Skeletal muscle satellite cell (primary cell): Measurements from ENCODE around the gene SRPK3. TPM values are rescaled to one million over a fixed set of nuclear protein-coding genes. Genes with fewer than 3 reads are reported as not detected.

Experiments used
- H3K27me3 ChIP-seq: 2 replicates; pipeline ENCODE4 v1.7.0; 2013; ENCODE audit warnings: low read length; ENCODE audit not compliant: control insufficient read depth, insufficient read depth
- H3K36me3 ChIP-seq: 2 replicates; pipeline ENCODE4 v1.7.0; 2013; ENCODE audit warnings: mild to moderate bottlenecking, control low read depth, low read length; ENCODE audit not compliant: insufficient read depth
- H3K4me1 ChIP-seq: 2 replicates; pipeline ENCODE4 v1.7.0; 2013; ENCODE audit warnings: low read length; ENCODE audit not compliant: control insufficient read depth, insufficient read depth
- H3K4me2 ChIP-seq: 2 replicates; pipeline ENCODE4 v1.7.0; 2013; ENCODE audit warnings: mild to moderate bottlenecking, low read length
- H3K4me3 ChIP-seq: 2 replicates; pipeline ENCODE4 v1.7.0; 2013; ENCODE audit warnings: low read length
- H3K9ac ChIP-seq: 2 replicates; pipeline ENCODE4 v1.7.0; 2013; ENCODE audit warnings: mild to moderate bottlenecking, low read depth, low read length, moderate library complexity
- H3K9me3 ChIP-seq: replicated peaks from 2 replicates; pipeline ENCODE4 v1.7.0; 2013; ENCODE audit warnings: mild to moderate bottlenecking, control low read depth, low read length
- total RNA-seq: library from RNA; depleted of rRNA; stranded (reverse); fragments of >200 nt; gene quantifications from 2 replicates; pipeline ENCODE4 v1.2.3, GENCODE V29; 2012; rRNA removed

SRPK3 gene
- 0.25 and 5.9 TPM in 2 replicates for total RNA-seq

GRCh38 chrX:153780678-153781427, at the start of gene SRPK3:
SRPK3 (plus strand) TSS chrX:153781041; CDS start chrX:153781087, 46 bp downstream.
- Histone ChIP-seq H3K9ac (peak within 1 kb of the TSS; percentile 10), H3K36me3 (peaks cover 6% of the 10 kb centered on the region), H3K27me3 (no peaks in the 10 kb centered on the region), H3K4me1 (peaks cover 22% of the 10 kb centered on the region), H3K4me2 (peak within 1 kb of the TSS; percentile 13), H3K4me3 (peak within 1 kb of the TSS; percentile 37), H3K9me3 (no peaks in the 10 kb centered on the region)

GRCh38 chrX:153731117-153731844, 49.6 kb upstream of the SRPK3 start:
- Histone ChIP-seq H3K4me1 (peaks cover 19% of the 10 kb centered on the region), H3K4me3 (no peak overlapping the region), H3K4me2 (no peak overlapping the region), H3K9me3 (peaks cover 3% of the 10 kb centered on the region), H3K9ac (no peak overlapping the region), H3K36me3 (peaks cover 13% of the 10 kb centered on the region), H3K27me3 (no peaks in the 10 kb centered on the region)

GRCh38 chrX:153731845-153732215, 49.0 kb upstream of the SRPK3 start:
- Histone ChIP-seq H3K4me2 (no peak overlapping the region), H3K27me3 (no peaks in the 10 kb centered on the region), H3K4me1 (peaks cover 13% of the 10 kb centered on the region), H3K9me3 (peaks cover 3% of the 10 kb centered on the region), H3K9ac (no peak overlapping the region), H3K4me3 (no peak overlapping the region), H3K36me3 (peaks cover 13% of the 10 kb centered on the region)

- Histone ChIP-seq H3K9me3 (peaks cover 3% of the 10 kb centered on the region), H3K4me2 (no peak overlapping the region), H3K27me3 (no peaks in the 10 kb centered on the region), H3K9ac (no peak overlapping the region), H3K4me3 (no peak overlapping the region), H3K36me3 (peaks cover 17% of the 10 kb centered on the region), H3K4me1 (peaks cover 8% of the 10 kb centered on the region)
Observed at GRCh38 chrX:153732401-153732800, 48.4 kb upstream of the SRPK3 start.

- H3K36me3 ChIP-seq: peaks cover 17% of the 10 kb centered on the region
- no peak overlapping the region for H3K4me2 ChIP-seq
- no peaks in the 10 kb centered on the region for H3K27me3 ChIP-seq
- no peak overlapping the region for H3K4me3 ChIP-seq
- H3K9ac ChIP-seq: no peak overlapping the region
- H3K9me3 ChIP-seq: peaks cover 3% of the 10 kb centered on the region
- H3K4me1 ChIP-seq: no peaks in the 10 kb centered on the region
Observed at GRCh38 chrX:153733651-153734240, 47.1 kb upstream of the SRPK3 start.

GRCh38 chrX:153734871-153735270, 46.0 kb upstream of the SRPK3 start:
- no peak overlapping the region for H3K9ac ChIP-seq
- no peaks in the 10 kb centered on the region for H3K27me3 ChIP-seq
- peaks cover 11% of the 10 kb centered on the region for H3K36me3 ChIP-seq
- H3K4me1 ChIP-seq: no peaks in the 10 kb centered on the region
- H3K4me3 ChIP-seq: no peak overlapping the region
- no peak overlapping the region for H3K4me2 ChIP-seq
- H3K9me3 ChIP-seq: peaks cover 3% of the 10 kb centered on the region

GRCh38 chrX:153735274-153735673, 45.6 kb upstream of the SRPK3 start:
- H3K9me3 ChIP-seq: peaks cover 3% of the 10 kb centered on the region
- H3K36me3 ChIP-seq: peaks cover 11% of the 10 kb centered on the region
- H3K9ac ChIP-seq: no peak overlapping the region
- no peaks in the 10 kb centered on the region for H3K27me3 ChIP-seq
- no peaks in the 10 kb centered on the region for H3K4me1 ChIP-seq
- H3K4me2 ChIP-seq: no peak overlapping the region
- H3K4me3 ChIP-seq: no peak overlapping the region

GRCh38 chrX:153736071-153736820, 44.6 kb upstream of the SRPK3 start:
- Histone ChIP-seq H3K4me1 (no peaks in the 10 kb centered on the region), H3K4me3 (no peak overlapping the region), H3K9ac (no peak overlapping the region), H3K36me3 (peaks cover 11% of the 10 kb centered on the region), H3K4me2 (no peak overlapping the region), H3K27me3 (no peaks in the 10 kb centered on the region), H3K9me3 (peaks cover 3% of the 10 kb centered on the region)

- Histone ChIP-seq H3K36me3 (peaks cover 8% of the 10 kb centered on the region), H3K4me1 (no peaks in the 10 kb centered on the region), H3K4me3 (no peak overlapping the region), H3K27me3 (no peaks in the 10 kb centered on the region), H3K4me2 (no peak overlapping the region), H3K9me3 (peaks cover under 1% of the 10 kb centered on the region), H3K9ac (no peak overlapping the region)
Observed at GRCh38 chrX:153736871-153737441, 43.9 kb upstream of the SRPK3 start.

GRCh38 chrX:153738056-153738605, 42.7 kb upstream of the SRPK3 start:
- Histone ChIP-seq H3K27me3 (no peaks in the 10 kb centered on the region), H3K36me3 (peaks cover 4% of the 10 kb centered on the region), H3K4me1 (no peaks in the 10 kb centered on the region), H3K9me3 (no peaks in the 10 kb centered on the region), H3K4me3 (no peak overlapping the region), H3K9ac (no peak overlapping the region), H3K4me2 (no peak overlapping the region)
